ENCODE data around the gene CABP4. TPM values are rescaled to one million over a fixed set of nuclear protein-coding genes. Genes with fewer than 3 reads are reported as not detected.

Gene CABP4
- total RNA-seq, 2 experiments from 2014 or later, result 2.8 to 3.0 TPM

DNA sequence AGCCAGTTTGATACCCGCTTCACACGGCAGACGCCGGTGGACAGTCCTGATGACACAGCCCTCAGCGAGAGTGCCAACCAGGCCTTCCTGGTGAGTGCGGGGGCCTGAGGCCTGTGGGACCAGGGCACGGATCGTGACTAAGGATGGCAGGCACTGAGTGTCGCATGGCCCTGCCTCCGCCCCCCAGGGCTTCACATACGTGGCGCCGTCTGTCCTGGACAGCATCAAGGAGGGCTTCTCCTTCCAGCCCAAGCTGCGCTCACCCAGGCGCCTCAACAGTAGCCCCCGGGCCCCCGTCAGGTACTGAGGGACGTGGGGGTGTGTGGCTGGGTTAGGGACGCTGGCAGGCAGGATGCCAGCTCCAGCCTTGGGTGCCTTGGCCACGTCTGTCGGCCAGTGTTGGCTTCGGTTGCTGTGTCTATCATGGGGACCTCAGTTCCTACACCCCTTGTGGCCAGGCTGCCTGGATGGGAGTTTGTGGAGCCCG lies 20.7 kb upstream of the CABP4 start:
- POLR2A ChIA-PET, result interaction anchor here (0.7 to 16.3 kb wide), 8 partner anchors 9 to 61 kb away, joined by 3 to 491 read pairs (median 4); partner anchors contain the start of genes CARNS1, CLCF1, CORO1B and PPP1CA
- H3K4me1 Mint-ChIP-seq, result peaks cover 41% of the 10 kb centered on the region
- ATAC-seq (ENCODE audit: low read depth), result no peak
- no peaks in the 10 kb centered on the region for H3K27me3 Mint-ChIP-seq
- no peak for DNase-seq
- H3K9me3 Mint-ChIP-seq, result no peaks in the 10 kb centered on the region
- peak overlapping the region; percentile 78 for H3K27ac Mint-ChIP-seq
- peaks cover 37% of the 10 kb centered on the region for H3K36me3 Mint-ChIP-seq
- H3K4me3 Mint-ChIP-seq, result peak overlapping the region; percentile 98

- Mint-ChIP-seq H3K9me3 (no peaks in the 10 kb centered on the region), H3K36me3 (peaks cover 40% of the 10 kb centered on the region)
These were observed 20.0 kb upstream of the CABP4 start for GRCh38 chr11:67435031-67435726.

DNA sequence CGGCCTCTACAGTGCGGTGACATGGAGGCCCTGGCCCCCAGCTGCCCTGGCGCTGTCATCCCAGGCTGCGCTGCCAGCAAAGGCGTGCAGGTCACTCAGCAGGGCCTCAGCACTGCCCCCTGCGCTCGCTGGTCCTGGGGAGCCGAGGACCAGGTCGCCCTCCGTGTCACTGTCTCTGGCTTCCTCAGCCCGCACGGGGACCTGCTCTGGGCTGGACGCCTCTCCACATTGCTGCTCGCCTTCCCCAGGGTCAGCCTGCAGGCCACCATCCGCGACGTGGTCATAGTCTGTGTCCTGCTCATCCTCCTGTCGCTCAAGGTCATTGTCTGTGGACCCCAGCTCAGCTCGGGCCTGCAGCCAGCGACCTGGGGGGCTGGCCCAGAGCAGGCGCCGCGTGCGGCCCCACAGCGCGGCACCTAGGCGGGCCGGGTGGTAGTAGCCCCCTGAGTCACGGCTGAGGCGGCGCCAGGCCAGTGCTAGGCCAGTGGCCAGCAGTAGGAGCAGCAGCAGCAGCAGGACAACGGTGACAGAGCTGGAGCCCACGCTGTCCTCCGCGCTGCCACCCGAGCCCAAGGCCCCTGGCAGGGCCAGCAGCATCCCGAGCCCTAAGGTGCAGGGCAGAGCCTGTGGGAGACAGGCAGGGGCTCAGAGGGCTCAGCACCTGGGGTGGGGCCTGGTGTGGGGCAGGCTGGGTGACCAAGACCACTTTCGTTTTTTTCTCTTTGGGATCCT lies 19.3 kb upstream of the CABP4 start:
- Mint-ChIP-seq H3K36me3 (peaks cover 37% of the 10 kb centered on the region), H3K27ac (peak overlapping the region; percentile 96), H3K9me3 (no peaks in the 10 kb centered on the region), H3K27me3 (no peaks in the 10 kb centered on the region), H3K4me1 (peaks cover 45% of the 10 kb centered on the region), H3K4me3 (peak overlapping the region; percentile 98)
- peak; percentile 4 for ATAC-seq (ENCODE audit: low read depth)
- peak; percentile 56 for DNase-seq
- POLR2A ChIA-PET, result interaction anchor here (0.5 to 16.3 kb wide), 17 partner anchors 7 to 214 kb away, joined by 3 to 491 read pairs (median 32); partner anchors contain the start of genes ACY3, AIP, CARNS1 and PITPNM1

More at GRCh38 chr11:67435031-67435726, 20.0 kb upstream of the CABP4 start:
- Mint-ChIP-seq H3K27me3 (no peaks in the 10 kb centered on the region), H3K27ac (peak overlapping the region; percentile 89), H3K4me1 (peaks cover 44% of the 10 kb centered on the region), H3K4me3 (peak overlapping the region; percentile 98)
- POLR2A ChIA-PET, result interaction anchor here (0.5 to 16.3 kb wide), 14 partner anchors 8 to 82 kb away, joined by 3 to 491 read pairs (median 14); partner anchors contain the start of genes AIP, CARNS1, CLCF1 and CORO1B
- DNase-seq, result peak; percentile 52
- ATAC-seq (ENCODE audit: low read depth), result no peak

DNA sequence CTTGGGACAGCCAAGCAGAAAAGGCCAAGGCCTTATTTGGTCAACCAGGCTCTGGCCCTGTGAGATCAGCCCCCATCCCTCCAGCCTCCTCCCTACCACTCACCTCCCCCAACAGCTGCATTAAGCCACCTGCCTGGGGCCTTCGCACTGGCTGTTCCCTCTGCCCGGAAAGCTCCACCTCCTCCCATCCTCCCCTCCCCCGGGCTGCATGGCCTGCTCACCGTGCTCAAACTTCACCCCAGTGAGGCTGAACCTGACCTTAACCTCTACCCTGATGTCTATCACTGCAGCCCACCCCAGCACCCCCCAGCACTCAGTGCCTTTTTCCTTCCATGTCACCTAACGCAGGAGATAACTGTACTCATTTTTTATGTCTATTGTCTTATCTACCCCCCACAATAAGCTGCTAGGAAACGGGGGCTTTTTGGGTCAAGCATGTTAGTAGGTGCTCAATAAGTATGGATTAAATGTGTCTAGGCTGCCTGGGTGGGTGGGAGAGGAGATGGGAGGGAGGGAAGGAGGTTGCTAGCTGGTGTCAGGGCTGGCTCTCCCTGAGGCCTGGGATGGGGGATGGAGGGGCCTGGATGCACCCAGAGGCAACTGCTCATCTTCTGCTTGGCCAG lies 18.6 kb upstream of the CABP4 start:
- ATAC-seq (ENCODE audit: low read depth) (peak; percentile 40), DNase-seq (peak; percentile 79)
- Mint-ChIP-seq H3K9me3 (no peaks in the 10 kb centered on the region), H3K27ac (peak overlapping the region; percentile 96), H3K4me1 (peaks cover 47% of the 10 kb centered on the region), H3K4me3 (peak overlapping the region; percentile 98), H3K36me3 (peaks cover 37% of the 10 kb centered on the region), H3K27me3 (no peaks in the 10 kb centered on the region)
- POLR2A ChIA-PET, result interaction anchor here (0.6 to 16.3 kb wide), 24 partner anchors 8 to 213 kb away, joined by 3 to 491 read pairs (median 9); partner anchors contain the start of genes ACY3, AIP, CABP4 and CARNS1

DNA sequence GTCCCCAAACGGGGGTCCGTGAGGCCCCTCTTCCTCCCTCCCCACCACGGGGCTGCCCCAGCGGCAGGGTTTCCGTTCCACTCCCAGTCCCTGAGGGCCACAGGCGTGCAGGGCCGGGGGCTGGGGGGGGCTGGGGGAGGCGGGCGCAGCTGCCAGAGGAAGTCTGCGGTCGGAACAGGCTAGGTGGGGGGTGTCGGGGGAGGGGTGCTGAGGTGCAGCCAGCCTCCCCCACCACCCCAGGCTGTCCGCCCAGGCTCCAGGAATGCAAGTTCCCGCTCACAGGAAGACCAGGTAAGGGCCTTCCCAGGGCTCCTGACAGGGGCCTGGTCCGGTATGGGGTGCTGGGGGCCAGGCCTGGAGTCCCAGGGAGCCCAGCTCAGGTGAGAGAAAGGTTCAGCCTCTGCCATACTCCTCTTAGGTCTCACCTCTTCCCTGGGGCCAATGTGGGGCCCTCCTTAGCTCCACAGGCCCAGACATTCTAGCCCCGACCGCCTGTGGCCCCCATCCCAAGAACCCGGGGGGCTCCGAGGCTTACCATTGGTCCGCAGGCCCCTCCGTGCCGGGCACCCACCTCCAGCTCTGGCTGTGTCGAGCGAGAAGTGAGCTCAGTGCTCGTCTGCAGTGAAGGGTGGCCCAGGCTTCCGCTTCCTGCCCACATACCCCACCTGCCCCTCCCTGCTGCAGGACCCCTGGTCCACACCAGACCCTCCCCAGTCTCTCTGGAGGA lies 17.9 kb upstream of the CABP4 start, which contains the start of gene PTPRCAP:
Gene PTPRCAP (minus strand): TSS at position 601 of the 727 bp plus-strand sequence. CDS start 63 bp downstream, at position 538.
- Mint-ChIP-seq H3K27me3 (no peaks in the 10 kb centered on the region), H3K27ac (peak within 1 kb of the TSS; percentile 96), H3K4me3 (peak within 1 kb of the TSS; percentile 98), H3K36me3 (peaks cover 30% of the 10 kb centered on the region), H3K9me3 (no peaks in the 10 kb centered on the region), H3K4me1 (peaks cover 40% of the 10 kb centered on the region)
- DNase-seq (peak; percentile 85), ATAC-seq (ENCODE audit: low read depth) (peak; percentile 46)
- POLR2A ChIA-PET, result interaction anchor here (0.6 to 16.3 kb wide), 30 partner anchors 8 to 212 kb away, joined by 3 to 491 read pairs (median 8); partner anchors contain the start of genes AIP, ANKRD13D, CABP4 and CARNS1

DNA sequence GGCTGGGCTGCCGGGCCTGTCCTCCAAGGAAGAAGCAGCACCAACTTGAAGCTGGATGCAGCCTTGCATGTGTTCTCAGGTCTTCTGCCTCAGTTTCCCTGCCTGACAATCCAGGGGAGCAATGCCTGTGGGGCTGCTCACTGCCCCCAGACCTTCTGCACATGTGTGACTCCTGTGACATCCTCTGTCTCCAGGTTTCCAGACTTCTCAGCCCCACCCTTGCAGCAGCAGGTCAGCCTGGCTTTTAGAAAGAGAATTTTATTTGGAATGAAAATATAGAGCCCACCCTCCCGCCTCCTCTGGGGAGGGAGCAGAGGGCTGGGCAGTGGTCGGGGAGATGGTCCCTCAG lies 17.4 kb upstream of the CABP4 start:
- POLR2A ChIA-PET, result interaction anchor here (0.7 to 16.3 kb wide), 25 partner anchors 8 to 211 kb away, joined by 3 to 491 read pairs (median 8); partner anchors contain the start of genes AIP, ANKRD13D, CABP4 and CARNS1
- Mint-ChIP-seq H3K27me3 (no peaks in the 10 kb centered on the region), H3K4me3 (peak overlapping the region; percentile 98), H3K9me3 (no peaks in the 10 kb centered on the region), H3K4me1 (peaks cover 38% of the 10 kb centered on the region), H3K27ac (peak overlapping the region; percentile 96), H3K36me3 (peaks cover 29% of the 10 kb centered on the region)
- ATAC-seq (ENCODE audit: low read depth) (no peak), DNase-seq (no peak)

GRCh38 chr11:67438158-67438902 lies 16.8 kb upstream of the CABP4 start:
- DNase-seq, result peak; percentile 86

DNA sequence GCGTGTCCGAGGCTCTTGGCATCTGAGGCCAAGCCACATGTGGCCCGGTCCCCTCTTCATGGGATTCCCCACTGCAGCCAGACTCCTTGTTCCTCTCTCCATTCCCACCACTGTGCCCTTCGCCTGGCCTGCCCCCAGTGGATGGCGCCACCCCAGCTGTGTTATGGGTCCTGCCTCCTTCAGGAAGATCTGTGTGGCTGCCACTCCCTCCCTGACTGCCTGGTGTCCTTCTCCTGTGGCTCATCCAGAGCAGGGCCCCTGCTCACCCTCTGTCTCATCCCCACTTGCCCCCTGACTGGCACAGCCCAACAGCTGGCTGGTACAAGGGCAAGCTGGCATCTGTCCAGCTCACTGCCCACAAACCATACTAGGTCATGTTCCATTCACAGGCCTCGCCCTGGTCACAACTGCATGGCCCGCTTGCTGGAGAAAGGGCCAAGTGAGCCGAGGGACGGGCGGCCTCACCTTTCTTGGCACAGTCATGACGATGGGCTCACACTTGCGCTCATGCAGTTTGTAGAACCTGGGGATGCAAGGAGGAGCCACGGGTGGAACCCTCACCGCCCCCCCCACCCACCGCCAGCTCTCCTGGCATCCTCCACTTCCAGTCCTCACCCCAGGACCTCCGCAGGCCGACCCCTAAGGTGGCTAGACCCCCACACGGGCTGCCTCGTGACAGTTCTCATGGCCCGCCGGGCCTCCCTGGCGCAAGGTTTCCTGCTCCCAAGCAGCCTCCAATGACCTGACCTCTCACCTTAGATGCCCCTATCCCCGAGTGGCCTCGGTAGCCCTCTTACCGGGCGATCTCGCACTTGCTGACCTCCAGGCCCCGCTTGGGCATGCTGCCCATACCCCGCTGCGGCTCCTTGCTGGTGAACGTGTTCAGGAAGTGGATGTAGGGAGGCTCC lies 15.6 kb upstream of the CABP4 start:
- no peaks in the 10 kb centered on the region for H3K9me3 Mint-ChIP-seq
- peak overlapping the region; percentile 96 for H3K27ac Mint-ChIP-seq
- POLR2A ChIA-PET, result interaction anchor here (0.5 to 16.3 kb wide), 13 partner anchors 8 to 207 kb away, joined by 5 to 491 read pairs (median 39); partner anchors contain the start of genes AIP, CARNS1, PITPNM1 and PPP1CA
- H3K27me3 Mint-ChIP-seq, result no peaks in the 10 kb centered on the region
- peak overlapping the region; percentile 98 for H3K4me3 Mint-ChIP-seq
- DNase-seq, result peak; percentile 61
- ATAC-seq (ENCODE audit: low read depth), result no peak
- peaks cover 29% of the 10 kb centered on the region for H3K36me3 Mint-ChIP-seq
- H3K4me1 Mint-ChIP-seq, result peaks cover 34% of the 10 kb centered on the region

More at GRCh38 chr11:67438158-67438902, 16.8 kb upstream of the CABP4 start:
- peak; percentile 43 for ATAC-seq (ENCODE audit: low read depth)
- peak overlapping the region; percentile 98 for H3K4me3 Mint-ChIP-seq
- POLR2A ChIA-PET, result interaction anchor here (0.6 to 16.3 kb wide), 25 partner anchors 7 to 210 kb away, joined by 3 to 491 read pairs (median 8); partner anchors contain the start of genes AIP, ANKRD13D, CABP4 and CARNS1
- no peaks in the 10 kb centered on the region for H3K27me3 Mint-ChIP-seq
- H3K4me1 Mint-ChIP-seq, result peaks cover 35% of the 10 kb centered on the region
- peaks cover 29% of the 10 kb centered on the region for H3K36me3 Mint-ChIP-seq
- peak overlapping the region; percentile 96 for H3K27ac Mint-ChIP-seq
- no peaks in the 10 kb centered on the region for H3K9me3 Mint-ChIP-seq

DNA sequence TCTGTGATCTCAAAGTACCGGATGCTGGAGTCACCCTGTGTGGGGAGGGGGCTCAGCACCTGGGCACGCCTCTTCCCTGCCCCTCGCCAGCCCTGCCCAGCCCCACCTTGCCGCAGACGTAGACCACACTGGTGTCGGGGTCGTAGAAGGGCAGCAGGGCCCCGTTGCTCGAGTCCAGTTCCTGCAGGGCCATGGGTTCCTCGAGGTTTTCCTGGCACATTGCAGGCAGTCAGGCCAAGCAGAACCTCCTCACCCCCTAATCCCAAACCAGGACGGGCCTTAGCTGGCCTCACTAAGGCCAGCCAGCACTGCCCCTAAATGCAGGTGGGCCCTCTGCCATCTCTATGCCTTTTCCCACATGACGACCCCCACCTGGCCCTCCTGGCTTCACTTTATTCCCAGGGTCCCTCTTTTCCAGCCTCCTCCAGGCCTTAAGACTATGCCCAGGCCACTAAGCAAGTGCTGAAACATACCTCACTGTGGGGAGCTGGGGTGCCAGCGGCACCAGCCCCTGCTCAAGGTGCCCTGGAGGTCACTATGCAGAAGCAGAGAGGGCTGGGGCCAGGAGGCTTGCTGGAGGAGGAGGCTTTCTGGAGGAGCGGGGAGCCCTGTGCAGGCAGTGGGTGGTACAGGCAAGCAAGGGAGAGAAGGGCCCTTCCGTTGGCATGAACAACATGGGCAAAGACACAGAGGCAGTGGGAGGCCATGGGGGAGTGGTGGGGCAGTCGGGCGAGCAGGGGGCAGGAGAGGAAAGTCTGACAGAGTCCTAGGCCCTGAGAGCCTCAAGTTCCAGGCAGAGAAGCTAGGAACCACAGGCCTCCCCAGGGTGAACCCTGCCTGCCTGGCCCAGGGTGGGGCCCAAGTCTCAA lies 14.7 kb upstream of the CABP4 start:
- H3K27me3 Mint-ChIP-seq, result no peaks in the 10 kb centered on the region
- peaks cover 25% of the 10 kb centered on the region for H3K36me3 Mint-ChIP-seq
- no peaks in the 10 kb centered on the region for H3K9me3 Mint-ChIP-seq
- no peak for ATAC-seq (ENCODE audit: low read depth)
- H3K27ac Mint-ChIP-seq, result peak overlapping the region; percentile 96
- H3K4me1 Mint-ChIP-seq, result peaks cover 39% of the 10 kb centered on the region
- peak overlapping the region; percentile 98 for H3K4me3 Mint-ChIP-seq
- DNase-seq, result no peak
- POLR2A ChIA-PET, result interaction anchor here (0.8 to 16.3 kb wide), 9 partner anchors 9 to 49 kb away, joined by 4 to 491 read pairs (median 6); partner anchors contain the start of genes AIP, CARNS1, PPP1CA and RAD9A

GRCh38 chr11:67441098-67441563 lies 14.0 kb upstream of the CABP4 start:
- no peak for ATAC-seq (ENCODE audit: low read depth)
- peaks cover 20% of the 10 kb centered on the region for H3K36me3 Mint-ChIP-seq
- peaks cover 44% of the 10 kb centered on the region for H3K4me1 Mint-ChIP-seq
- no peaks in the 10 kb centered on the region for H3K9me3 Mint-ChIP-seq
- H3K4me3 Mint-ChIP-seq, result peak overlapping the region; percentile 37
- no peaks in the 10 kb centered on the region for H3K27me3 Mint-ChIP-seq
- no peak for DNase-seq
- POLR2A ChIA-PET, result interaction anchor here (0.8 to 16.3 kb wide), 8 partner anchors 10 to 42 kb away, joined by 4 to 491 read pairs (median 5); partner anchors contain the start of genes AIP, CARNS1, PPP1CA and RPS6KB2
- peak overlapping the region; percentile 96 for H3K27ac Mint-ChIP-seq

Data from activated naive CD8-positive, alpha-beta T cell treated with anti-CD3 and anti-CD28 coated beads, Interleukin-2, amount 10 ng/mL, durations not matched to agents 7 days and 5 days (primary cell).